AG04449 (cell line): ENCODE results near the gene ALKBH2.

ENCODE experiments used
- CTCF ChIA-PET: fragments of 350-600 bp; formaldehyde crosslinking; extraction: SDS; loops from one replicate; lab custom pipeline; 2021; ENCODE audit warnings: antibody characterized with exemption; lab: Yijun Ruan, JAX
- POLR2A ChIA-PET: fragments of 400-600, 350-600 bp; formaldehyde crosslinking; extraction: SDS; loops from one replicate; lab custom pipeline; 2020; ENCODE audit warnings: antibody characterized with exemption, inconsistent platforms; lab: Yijun Ruan, JAX
- DNase-seq: peaks from one replicate; pipeline ENCODE4 v3.0.0-alpha.2; 2010; ENCODE audit warnings: low read depth, low spot score
- H3K4me3 ChIP-seq: 2 replicates; pipeline ENCODE4 v1.5.1; 2011; ENCODE audit warnings: low read depth, mild to moderate bottlenecking, control low read depth, low read length
- CTCF ChIP-seq: IDR thresholded peaks from one replicate; pipeline ENCODE4 v1.5.1; 2011; ENCODE audit warnings: mild to moderate bottlenecking, moderate library complexity, low read length, control low read depth, inconsistent platforms; ENCODE audit not compliant: insufficient read depth; ENCODE audit errors: missing control alignments

The ALKBH2 gene

DNA sequence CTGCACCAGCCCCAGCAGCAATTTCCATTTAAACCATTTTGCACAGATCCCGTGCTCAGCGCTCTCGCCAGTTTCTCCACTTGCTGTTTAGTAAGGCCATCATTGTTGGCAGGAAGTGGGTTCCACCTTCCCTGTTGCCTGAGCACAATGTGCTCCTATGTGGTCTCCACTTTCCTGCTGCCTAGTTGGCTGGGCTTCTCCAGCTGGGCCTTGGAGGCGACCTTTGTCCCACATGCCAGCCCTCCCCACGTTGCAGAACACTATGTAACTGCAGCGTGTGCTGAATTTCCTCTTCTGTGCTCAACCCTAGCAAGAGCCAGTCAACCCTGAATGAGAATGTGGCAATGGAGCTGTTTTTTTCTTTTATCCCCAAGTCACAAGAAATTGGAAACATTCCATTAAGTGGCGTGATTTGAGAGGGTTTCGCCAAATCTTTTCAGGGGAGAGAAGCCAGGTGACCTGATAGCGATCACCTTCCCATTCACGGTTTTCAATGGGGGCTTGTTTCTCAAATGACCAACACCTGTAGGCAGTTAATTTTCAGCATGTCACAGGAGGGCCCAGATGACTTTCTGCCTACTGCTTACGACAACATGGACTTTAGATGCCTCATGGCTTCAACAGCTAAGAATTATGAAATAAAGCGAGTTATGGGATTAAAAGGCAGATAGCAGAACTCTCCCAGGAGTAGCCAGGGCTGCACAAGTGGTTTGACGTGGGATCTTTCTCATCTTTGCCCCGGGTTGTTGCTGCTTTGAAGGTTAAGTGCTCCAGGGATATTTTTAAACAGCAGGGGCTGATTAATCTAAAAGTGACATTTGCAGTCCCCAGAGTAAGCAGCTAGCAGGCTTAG lies 22.7 kb upstream of the ALKBH2 start, which contains the start of gene ACACB:
Gene ACACB, plus strand, starts transcription at position 830 of the 853 bp plus-strand sequence. CDS start 22,819 bp downstream, outside the sequence.
- H3K4me3 ChIP-seq: no peak within 1 kb of the TSS
- POLR2A ChIA-PET: no interaction called here
- DNase-seq: no peak
- CTCF ChIA-PET: interaction anchor here (0.7 to 4.7 kb wide), 3 partner anchors 14 to 271 kb away, joined by 3 to 22 read pairs (median 3); no protein-coding TSS in a partner anchor
- no peak for TF ChIP-seq CTCF

DNA sequence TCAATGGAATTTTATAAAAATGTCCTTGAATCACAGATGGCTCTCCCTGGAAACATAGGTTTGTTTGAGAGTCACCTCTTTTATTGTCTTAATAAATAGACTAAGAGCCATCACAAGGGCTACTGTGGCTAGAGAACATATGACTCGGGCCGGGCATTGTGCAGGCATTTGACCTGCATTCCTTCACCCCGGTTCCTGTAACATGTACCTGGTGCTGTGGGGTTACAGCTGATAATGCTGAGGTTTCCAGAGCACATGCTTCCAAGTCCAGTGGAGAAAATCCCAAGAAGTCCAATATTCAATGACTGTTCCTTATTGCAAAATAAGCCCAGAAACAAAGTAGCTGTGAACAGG lies 22.1 kb upstream of the ALKBH2 start:
- DNase-seq: no peak
- ChIA-PET CTCF (interaction anchor here (0.8 to 4.7 kb wide), 4 partner anchors 19 to 276 kb away, joined by 3 to 81 read pairs (median 14); no protein-coding TSS in a partner anchor), POLR2A (no interaction called here)
- TF ChIP-seq CTCF: no peak
- no peak overlapping the region for H3K4me3 ChIP-seq

DNA sequence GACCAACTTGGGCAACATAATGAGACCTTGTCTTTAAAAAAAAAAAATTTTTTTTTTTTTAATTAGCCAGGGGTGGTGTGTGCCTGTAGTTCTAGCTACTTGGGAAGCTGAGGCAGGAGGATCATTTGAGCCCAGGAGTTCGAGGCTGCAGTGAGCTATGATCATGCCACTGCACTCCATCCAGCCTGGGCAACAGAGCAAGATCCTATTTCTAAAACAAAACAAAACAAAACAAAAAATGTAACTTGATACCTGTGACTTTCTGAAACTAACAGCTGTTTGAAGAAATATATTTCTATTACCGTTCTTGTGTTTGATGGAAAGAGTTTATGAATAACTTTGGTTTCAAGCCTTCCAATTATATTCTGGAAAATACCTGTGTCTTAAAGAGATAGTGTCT lies 21.4 kb upstream of the ALKBH2 start:
- H3K4me3 ChIP-seq: no peak overlapping the region
- no peak for TF ChIP-seq CTCF
- ChIA-PET CTCF (interaction anchor here (0.8 to 4.7 kb wide), 6 partner anchors 20 to 281 kb away, joined by 3 to 81 read pairs (median 5); no protein-coding TSS in a partner anchor), POLR2A (no interaction called here)
- no peak for DNase-seq

DNA sequence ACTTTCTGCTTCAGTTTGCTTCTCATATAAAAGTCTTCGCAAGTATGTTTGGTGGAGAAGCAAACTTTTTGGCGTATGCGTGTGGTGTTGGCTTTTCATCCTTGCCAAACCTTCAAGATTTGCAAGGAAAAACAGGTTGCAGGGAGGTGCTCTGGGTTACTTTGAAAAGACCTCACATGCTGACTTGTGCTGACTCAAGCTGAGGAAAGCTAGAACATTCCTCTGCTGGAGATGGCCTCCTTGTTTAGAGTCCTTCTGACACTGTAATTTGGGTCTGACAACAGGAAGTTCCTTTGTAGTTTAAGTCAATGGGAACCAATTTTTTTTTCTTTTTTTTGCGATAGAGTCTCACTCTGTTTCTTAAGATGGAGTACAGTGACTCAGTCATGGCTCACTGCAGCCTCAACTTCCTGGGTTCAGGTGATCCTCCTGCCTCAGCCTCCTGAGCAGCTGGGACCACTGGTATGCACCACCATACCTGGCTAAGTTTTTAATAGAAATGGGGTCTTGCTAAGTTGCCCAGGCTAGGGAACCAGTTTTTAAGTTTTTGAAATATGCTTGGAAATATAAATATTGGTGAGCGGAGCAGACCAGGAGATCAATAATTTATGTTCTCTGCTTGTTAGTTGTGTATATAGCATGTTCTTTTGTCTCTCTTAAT lies 20.5 kb upstream of the ALKBH2 start:
- ChIA-PET POLR2A (no interaction called here), CTCF (interaction anchor here (1.1 to 4.7 kb wide), 8 partner anchors 21 to 282 kb away, joined by 3 to 81 read pairs (median 6); no protein-coding TSS in a partner anchor)
- DNase-seq: no peak

DNA sequence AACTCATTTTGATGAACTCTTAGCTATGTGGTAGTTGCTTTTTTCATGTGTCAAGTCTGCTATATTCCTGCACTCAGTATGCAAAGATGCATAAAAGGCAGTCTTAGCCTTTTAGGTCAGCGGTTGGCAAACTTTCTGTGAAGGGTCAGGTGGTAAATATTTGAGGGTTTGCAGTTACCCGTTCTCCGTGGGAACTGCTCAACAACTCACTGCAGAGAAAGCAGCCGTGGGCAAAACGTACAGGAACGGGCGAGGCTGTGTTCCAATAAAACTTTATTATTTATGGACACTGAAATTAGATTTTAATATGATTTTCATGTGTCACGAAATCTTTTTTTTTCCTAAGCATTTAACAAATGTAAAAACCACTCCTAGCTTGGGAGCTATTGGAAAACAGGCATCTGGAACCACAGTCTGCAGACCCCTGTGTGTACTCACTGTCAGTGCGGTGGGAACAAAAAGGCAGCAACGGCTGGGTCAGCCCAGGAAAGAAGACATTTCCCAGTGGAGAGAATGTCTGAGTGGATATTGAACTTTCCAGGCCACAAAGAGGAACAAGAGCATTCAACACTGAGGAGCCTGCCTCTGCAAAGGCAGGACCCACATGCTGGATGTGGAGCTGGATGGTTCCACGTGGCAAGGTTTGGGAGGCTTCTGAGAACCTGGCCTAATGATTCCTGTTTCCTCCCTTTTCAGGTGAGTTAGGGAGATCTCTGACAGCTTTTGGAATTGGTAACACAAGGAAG lies 19.6 kb upstream of the ALKBH2 start:
- no peak overlapping the region for H3K4me3 ChIP-seq
- TF ChIP-seq CTCF: no peak
- DNase-seq: no peak
- ChIA-PET POLR2A (no interaction called here), CTCF (interaction anchor here (0.6 to 5.3 kb wide), 20 partner anchors 8 to 549 kb away, joined by 3 to 81 read pairs (median 8); no protein-coding TSS in a partner anchor)

More for the DNA sequence above, 20.5 kb upstream of the ALKBH2 start:
- H3K4me3 ChIP-seq: no peak overlapping the region
- no peak for TF ChIP-seq CTCF
